Stimulated activated naive CD8-positive, alpha-beta T cell treated with anti-CD3 and anti-CD28 coated beads, Interleukin-15, Interleukin-2, amounts not matched to agents 100 U/mL and 50 U/mL, for 24 hours (primary cell): ENCODE data around the gene ZNF792.
A peak's percentile ranks its signal among the peaks of the same experiment; 100 is the strongest.
"Not testable (repeated sequence)": the region's sequence is repeated elsewhere in the genome, so short reads cannot be mapped to it uniquely, and the experiment has no call there.

ENCODE experiments used
- ATAC-seq: fragments of 150-1000 bp; cut with Tn5 transposase; one replicate; pipeline ENCODE4 v1.10.0; 2021
- DNase-seq: peaks from one replicate; pipeline ENCODE4 v3.0.0; 2021

Gene ZNF792

GRCh38 chr19:34963573-34964406 lies at the start of gene ZNF792:
TSS of gene ZNF792 (minus strand) at chr19:34964229. CDS start at chr19:34963662, 567 bp downstream.
- ATAC-seq (peak; percentile 69), DNase-seq (peak; percentile 75)

GRCh38 chr19:35013041-35013819 lies 49.2 kb upstream of the ZNF792 start:
- peak; percentile 87 for DNase-seq
- ATAC-seq = peak; percentile 63

GRCh38 chr19:35011737-35012682 lies 48.0 kb upstream of the ZNF792 start:
- no peak for ATAC-seq
- DNase-seq = no peak

- DNase-seq (no peak), ATAC-seq (no peak)
Measured at GRCh38 chr19:35011091-35011689, 47.2 kb upstream of the ZNF792 start.

GRCh38 chr19:35009424-35010415 lies 45.7 kb upstream of the ZNF792 start:
- peak; percentile 32 for ATAC-seq
- no peak for DNase-seq

GRCh38 chr19:35008891-35009341 lies 44.9 kb upstream of the ZNF792 start:
- no peak for ATAC-seq

GRCh38 chr19:35007427-35007826 lies 43.4 kb upstream of the ZNF792 start:
- ATAC-seq, DNase-seq: not testable (repeated sequence)

More at GRCh38 chr19:35008891-35009341, 44.9 kb upstream of the ZNF792 start:
- no peak for DNase-seq

GRCh38 chr19:35006999-35007365 lies 43.0 kb upstream of the ZNF792 start:
- ATAC-seq (no peak), DNase-seq (no peak)

- ATAC-seq (no peak), DNase-seq (no peak)
Measured at GRCh38 chr19:35006342-35006998, 42.4 kb upstream of the ZNF792 start.

GRCh38 chr19:35006007-35006341 lies 41.9 kb upstream of the ZNF792 start:
- ATAC-seq, DNase-seq: not testable (repeated sequence)

- ATAC-seq (no peak), DNase-seq (no peak)
Measured at GRCh38 chr19:35005256-35005977, 41.4 kb upstream of the ZNF792 start.

- DNase-seq = no peak
- no peak for ATAC-seq
Measured at GRCh38 chr19:35004517-35005255, 40.7 kb upstream of the ZNF792 start.

GRCh38 chr19:35002037-35002535 lies 38.1 kb upstream of the ZNF792 start:
- DNase-seq (no peak), ATAC-seq (no peak)

GRCh38 chr19:35000647-35001501 lies 36.8 kb upstream of the ZNF792 start:
- ATAC-seq (peak; percentile 40), DNase-seq (peak; percentile 67)

- no peak for ATAC-seq
- no peak for DNase-seq
Measured at GRCh38 chr19:35000338-35000646, 36.3 kb upstream of the ZNF792 start.

GRCh38 chr19:34999498-35000337 lies 35.7 kb upstream of the ZNF792 start, which contains the start of gene GRAMD1A:
TSS of gene GRAMD1A (plus strand) at chr19:35000323. CDS start at chr19:35000479, 156 bp downstream.
- ATAC-seq (peak; percentile 66), DNase-seq (peak; percentile 87)
